KBM-7 (cell line): ENCODE results near the gene NCOA6.

ENCODE experiments used
- DNase-seq: peaks from one replicate; pipeline ENCODE4 v3.0.0-alpha.2; 2015
- in situ Hi-C: fragments of 300-500 bp; cut with MboI; formaldehyde crosslinking; loops from 2 replicates; pipeline ENCODE4 v1.14.3; 2020; ENCODE audit warnings: low sequenced_read_pairs, low pct_unique_long_range_greater_than_20kb, mixed read lengths

The NCOA6 gene

DNA sequence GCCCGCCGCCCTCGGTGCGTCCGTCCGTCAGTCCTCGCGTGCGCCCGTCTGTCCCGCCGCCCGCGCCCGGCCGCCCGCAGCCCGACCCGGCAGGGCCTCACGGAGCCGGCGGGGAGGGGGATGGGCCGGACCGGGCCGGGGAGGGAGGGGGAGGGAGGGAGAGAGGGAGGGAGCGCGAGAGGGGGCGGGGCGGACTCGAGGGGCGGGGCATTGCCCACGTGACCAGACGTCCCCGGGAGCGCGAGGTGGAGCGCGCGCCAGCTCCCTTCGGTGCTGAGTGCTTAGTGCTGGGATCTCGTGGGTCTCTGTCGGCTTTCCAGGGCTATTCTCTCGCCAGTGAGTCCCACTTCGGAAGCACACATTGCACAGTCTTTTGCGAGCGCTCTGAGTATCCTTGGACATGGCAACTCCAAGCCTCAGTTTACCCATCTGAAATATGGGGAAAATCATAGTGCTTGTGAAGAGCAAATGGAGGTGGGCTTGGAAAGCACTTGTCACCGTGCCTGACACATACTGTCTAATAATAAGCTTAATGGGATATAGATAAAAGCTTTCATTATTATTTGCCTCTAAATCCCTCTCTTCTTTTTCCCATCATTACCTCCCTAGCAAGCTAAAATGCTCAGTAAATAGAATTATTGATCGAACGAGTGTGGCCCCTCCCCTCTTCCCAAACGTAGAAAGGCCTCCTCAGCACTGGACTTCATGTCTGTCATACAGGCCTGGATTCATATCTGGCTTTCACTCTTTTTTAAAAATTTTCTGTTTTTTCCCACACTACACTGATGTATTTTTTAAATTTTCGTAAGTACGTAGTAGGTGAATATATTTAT lies at the start of gene NCOA6:
Gene NCOA6, minus strand, starts transcription at position 122 of the 833 bp plus-strand sequence. CDS start 43,296 bp downstream, outside the sequence.
- peak; percentile 61 for DNase-seq
- in situ Hi-C loops = loop anchor here (25.0 kb wide), 1 partner anchor 437 kb away; no protein-coding TSS in a partner anchor

DNA sequence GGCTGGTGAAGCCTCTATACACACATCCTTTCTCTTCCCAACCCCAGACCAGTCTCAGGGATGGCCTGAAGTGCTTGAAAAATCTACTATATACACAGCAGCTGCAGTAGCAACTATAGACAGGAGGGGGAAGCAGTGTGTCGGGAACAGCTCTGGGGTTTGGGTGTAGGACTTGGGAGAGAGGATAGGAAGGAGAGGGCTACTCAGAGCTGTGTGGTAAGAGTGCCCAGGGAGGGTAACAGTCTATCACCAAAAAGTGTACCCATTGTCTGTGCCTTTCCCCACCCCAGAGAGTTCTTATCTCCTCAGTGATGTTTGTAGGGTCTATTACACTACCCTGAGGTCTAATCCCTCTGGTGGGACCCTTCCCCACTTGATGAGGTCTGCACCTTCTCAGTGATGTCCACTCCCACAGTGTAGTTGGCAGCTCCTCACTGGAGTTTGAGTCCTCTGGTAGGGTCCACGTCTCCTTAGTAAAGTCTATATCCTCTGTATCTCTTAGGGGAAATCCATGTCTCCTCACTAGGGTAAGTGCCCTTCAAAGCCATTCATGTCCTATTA lies 48.7 kb upstream of the NCOA6 start:
- DNase-seq = peak; percentile 93
- in situ Hi-C loops = no loop called here

DNA sequence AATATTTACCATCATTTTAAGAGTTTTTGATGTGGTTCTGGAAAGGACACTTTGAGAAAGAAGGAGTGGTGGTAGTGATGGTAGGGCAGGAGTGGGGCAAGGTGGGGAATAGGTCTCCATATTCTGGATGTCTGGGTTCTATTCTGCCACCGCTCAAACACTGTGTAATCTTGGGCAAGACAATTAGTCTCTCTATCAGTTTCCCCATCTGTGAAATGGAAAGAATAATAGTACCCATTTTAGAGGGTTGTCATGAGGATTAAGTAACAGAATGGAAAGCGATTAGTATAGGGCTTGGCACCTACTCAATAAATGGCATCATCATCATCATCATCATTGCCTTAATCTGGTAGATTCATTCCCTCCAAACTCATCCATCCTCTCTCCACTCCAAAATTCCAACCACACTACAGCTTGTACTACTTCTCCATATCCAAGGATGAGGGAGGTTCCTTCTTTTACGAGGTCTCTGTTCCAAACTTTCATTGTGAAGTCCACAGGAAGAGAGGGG lies 48.2 kb upstream of the NCOA6 start:
- in situ Hi-C loops = no loop called here

DNA sequence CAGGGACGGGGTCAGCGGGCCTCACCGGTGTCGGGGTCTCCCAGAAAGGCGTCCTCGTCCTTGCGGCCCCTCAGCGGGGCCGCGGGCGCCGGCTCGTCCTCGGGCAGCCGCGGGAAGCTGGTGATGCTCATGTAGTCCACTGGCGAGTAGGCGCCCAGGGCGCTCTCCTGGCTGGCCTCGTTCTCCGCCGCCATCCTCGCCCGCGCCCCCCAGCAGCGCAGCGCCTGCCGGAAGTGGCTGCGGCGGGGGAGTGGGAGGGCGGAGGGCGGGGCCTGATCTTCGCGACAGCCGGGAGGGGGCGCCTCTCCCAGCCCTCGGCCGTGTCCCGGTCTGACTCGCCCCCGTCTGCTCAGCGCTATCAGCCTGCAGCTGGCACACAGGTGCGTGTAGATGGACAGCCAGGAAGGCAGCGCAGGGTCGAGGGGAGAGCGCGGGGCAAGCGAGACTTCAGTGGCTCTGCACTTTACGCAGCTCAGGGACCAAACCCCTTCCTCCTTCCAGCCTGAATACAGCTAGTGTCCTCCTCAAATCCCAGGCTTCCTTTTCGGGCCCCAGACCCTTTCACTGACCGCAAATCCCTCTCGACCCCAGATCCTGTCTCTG lies 47.3 kb upstream of the NCOA6 start, which contains the start of gene GGT7:
Gene GGT7, minus strand, starts transcription at position 235 of the 603 bp plus-strand sequence. Its CDS starts 41 bp downstream, at position 194.
- DNase-seq = peak; percentile 70
- in situ Hi-C loops = no loop called here

More for the DNA sequence above, 48.2 kb upstream of the NCOA6 start:
- DNase-seq = no peak

DNA sequence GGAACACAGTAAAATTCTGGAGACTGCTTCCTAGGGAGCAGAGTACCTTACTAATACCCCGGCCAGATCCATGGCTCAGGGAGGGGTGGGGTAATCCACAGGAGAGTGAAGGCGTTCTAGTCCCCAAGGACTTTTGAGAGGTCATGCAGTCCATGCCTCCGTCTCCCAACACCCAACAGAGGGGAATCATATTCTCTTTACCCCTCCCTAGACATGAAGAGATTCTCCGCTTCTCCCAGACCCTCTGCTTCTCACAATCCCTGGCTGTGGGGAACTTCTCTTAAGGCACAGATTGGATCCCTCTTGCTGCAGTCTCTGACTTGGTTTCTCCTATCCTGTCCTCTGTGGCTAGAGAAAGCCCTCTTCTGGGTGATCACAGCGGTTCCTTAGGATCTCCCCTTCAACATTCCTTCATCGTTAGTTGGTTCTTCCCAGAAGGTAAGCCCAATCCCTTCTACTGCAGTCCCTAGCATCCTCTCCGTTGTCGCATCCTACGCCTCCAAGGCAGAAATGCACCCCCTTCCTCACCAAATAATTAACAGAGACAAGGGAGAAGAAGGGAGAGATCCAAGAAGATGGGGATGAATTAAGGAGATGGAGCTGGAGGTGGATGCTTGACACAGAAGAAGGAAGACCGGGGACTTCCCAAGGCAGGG lies 46.6 kb upstream of the NCOA6 start:
- no peak for DNase-seq

DNA sequence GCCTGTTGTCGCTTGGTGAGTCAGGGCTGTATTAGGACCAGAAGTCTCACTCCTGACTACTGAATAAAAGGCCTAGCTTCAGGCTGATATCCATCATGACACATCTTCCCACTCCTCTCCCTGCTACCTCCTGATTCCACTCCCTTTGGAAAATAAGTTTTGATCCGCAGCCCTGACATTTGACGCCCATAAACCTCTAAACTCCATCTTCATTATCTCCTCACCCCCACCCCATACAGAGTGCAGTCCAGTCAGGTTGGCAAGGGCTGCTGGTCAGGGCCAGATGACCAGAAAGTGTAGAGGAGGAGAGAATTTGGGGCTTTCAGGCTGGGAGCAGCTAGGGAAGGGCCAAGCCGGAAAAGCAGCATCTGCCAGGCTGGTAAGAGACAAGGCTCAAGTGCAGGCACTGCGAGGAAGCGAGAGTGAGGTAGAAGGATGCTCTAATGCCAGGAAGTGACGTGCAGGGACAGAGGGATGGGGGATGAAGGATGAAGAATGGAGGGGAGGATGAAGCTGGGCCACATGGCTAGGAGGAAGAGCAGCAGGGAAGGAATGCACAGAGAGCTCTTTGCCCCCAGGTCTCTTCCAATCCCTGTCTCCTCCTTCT lies 46.0 kb upstream of the NCOA6 start:
- DNase-seq = no peak
- in situ Hi-C loops = no loop called here

More for the DNA sequence above, 46.6 kb upstream of the NCOA6 start:
- in situ Hi-C loops = no loop called here

DNA sequence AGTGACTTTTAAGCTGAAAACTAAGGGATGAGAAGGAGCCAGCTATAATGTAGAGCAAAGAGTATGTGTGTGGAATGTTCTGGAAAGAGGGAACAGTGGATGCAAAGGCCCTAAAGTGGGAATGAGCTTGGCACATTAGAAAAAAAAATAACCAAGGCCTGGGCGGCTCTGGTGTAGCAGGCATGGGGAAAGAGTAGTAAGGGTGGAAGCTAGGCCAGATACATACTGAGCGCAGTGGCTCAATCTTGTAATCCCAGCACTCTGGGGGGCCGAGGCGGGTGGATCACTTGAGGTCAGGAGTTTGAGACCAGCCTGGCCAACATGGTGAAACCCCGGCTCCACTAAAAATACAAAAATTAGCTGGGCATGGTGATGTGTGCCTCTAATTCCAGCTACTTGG lies 38.8 kb upstream of the NCOA6 start:
- in situ Hi-C loops = no loop called here
- no peak for DNase-seq

DNA sequence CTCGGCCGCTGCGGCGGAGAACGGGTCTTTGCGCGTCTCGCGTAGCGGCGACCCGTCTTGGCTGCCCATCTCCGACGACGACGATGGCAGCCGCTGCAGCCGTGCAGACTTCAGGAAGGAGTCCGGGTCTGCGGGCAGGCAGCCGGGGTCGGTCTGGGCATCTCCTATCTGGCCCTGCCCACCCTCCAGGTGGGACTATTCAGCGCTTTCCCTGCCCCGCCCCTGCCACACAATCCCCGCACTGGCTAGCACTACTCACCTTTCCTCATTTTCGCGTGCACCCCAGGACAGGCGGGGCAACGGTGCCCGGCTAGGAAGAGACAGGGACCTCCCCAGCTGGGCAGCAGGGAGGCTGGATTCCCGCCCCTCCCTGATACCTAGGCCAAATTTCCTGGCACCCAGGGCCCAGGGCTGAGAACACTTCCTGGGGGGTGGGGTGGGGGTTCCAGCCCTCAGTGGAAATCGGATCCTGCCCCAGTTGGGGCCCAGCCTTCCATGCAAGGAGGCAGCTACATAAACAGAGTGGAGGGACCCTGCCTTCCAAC lies 38.0 kb upstream of the NCOA6 start:
- no peak for DNase-seq
- in situ Hi-C loops = no loop called here

DNA sequence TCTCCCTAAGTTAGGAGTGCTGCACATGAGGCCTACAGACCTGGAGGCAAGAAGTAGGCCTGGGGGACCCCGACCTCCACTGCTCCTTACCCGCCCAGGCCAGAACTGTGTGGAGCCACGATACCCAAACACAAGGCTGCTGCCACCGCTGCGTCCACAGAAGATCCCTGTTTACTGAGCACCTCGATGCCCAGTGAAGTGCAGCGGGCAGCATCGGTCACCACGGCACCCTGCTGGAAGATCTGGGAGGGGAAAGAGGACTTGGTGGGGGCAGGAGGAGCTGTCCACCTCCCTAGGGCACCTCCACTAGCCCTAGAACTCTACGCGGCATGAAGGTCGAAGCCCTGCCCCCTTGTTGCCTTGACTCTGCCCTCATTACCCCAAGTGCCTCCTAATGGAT lies 37.3 kb upstream of the NCOA6 start:
- in situ Hi-C loops = no loop called here
- DNase-seq = no peak

DNA sequence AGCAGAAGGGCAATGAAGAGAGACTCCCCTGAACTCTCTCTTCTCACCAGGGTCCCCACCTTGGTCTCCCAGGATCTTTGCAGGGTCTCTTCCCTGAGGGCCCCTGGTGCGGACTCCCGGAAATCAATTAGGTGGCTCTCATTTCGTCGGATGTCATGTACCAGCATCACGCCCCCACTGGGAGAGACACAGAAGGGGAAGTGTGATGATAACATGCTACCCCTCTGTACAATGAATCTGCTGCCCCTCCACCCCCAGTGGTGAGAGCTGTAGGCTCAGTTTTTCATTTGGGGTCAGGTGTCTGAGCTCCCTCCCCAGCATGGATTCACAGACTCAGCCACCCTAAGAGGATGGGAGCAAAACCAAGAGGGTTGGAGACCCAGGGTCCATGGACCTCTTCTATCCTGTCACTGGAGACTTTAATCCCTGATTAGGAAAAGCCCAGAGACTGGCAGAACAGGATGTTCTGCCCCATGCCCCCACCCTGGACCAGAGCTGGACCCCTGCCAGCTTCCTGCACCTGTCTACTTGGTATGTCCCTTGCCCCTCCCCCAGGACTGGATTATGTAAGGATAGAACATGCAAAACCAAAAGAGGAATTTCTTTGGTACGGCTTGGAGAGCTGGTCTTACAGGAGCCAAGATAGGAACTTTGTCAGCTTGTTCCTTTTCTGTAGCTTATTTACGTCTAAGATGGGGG lies 36.1 kb upstream of the NCOA6 start:
- in situ Hi-C loops = no loop called here
- DNase-seq = peak; percentile 31

DNA sequence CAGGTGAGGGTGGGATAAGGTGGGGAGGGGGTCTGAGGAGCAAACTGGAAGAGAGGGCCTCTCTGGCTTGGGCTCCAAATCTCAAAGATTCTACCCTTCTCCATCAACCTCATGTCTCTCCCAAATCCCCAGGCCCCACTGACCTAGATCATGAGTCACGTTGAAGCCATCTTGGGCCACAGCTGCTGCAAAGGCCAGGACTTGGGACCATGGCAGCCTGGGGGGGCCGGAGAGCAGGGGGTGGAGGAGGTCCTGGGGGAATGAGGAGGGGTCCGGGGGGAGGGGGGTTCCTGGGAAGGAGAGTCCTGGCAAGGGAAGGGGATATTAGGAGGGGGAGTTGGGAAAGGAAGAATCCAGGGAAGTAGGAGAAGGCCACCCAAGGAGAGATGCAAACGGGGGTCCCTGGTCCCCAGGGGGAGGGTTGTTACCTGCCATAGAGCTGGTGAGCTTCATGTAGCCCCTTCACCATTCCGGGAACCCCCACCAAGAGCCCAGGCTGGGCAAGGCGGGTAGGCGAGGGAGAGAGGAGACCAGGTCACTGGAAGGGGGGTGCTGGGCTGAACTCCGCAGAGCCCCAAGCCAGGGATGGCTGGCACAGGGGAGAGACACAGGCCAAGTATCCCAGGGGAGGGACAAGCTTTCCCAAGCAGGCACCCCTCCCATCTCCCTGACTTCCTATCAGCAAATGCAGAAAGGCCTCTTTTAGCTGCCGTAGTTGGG lies 34.5 kb upstream of the NCOA6 start:
- in situ Hi-C loops = no loop called here
- DNase-seq = no peak

DNA sequence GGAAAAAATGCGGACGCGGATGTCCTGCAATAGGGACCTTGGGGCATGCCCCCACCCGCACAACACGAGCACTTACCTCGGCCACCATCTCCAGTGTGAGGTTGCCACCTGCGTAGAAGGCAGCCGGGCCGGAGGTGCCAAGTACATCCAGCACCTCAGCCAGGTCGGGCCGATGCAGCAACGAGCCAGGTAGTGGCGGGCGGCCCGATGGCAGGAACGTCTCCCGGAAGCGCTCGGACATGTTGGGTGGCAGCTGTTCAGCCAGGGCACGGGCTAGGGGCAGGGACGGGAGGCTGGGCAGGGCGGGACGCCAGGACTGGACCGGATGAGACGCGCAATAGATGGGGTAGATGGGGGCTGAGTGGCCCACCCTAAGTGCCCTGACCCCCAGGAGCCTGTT lies 33.9 kb upstream of the NCOA6 start:
- in situ Hi-C loops = no loop called here

DNA sequence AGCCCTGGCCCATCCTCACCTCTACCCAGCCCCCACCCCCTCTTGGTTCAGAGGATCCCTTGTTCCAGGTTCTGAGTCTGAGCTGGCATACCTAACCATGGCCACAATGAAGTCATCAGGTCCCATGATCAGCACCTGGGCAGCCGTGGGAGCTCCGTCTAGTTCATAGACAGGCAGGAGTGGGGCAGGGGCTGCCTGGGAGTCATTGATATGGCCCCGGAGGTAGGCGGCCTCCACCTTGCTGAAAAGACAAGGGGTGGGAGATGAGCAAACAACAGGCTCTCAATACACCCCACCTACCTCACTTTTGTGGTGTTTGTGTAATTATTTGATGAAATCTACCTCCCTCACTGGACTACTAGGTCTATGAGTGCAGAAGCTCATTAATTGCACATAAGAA lies 26.8 kb upstream of the NCOA6 start:
- DNase-seq = no peak
- in situ Hi-C loops = no loop called here

More for the DNA sequence above, 33.9 kb upstream of the NCOA6 start:
- DNase-seq = no peak

DNA sequence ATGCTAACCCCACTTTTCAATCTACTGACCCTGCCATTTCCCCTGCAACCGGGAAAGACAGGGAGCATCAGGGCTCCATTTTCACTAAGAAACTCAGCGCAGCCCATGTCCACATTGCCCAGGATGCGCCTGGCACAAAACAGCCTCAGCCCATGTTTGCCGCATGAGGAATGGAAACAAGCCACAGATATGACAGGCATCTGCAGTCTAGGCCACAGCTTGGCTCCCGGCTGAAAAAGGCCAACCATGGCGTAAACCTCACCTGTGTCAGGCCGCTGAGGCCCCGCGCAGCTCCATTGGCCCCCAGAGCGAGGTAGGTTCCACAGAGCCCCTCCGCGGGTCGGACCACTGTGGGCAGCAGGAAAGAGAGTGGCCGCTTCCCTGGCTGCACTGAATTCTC lies 25.5 kb upstream of the NCOA6 start:
- DNase-seq = no peak
- in situ Hi-C loops = no loop called here

DNA sequence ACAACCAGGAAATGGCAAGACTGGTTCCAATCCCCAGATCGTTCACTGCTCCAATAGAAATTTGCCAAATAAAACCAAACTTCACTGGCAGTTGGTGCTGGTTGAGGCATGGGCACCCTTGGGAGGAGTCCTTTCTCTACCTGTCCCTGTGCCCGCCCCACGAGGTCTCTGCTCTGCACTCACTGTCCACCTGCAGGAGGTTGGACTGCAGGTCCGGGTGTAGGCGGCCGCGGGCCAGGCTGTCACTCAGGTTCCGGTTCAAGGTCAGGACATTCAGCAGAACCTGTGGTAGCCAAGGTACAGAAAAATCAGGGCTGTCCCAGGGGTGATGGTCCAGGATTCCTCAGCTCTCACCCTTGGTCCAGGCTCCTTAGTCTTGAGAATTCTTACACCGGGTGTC lies 24.3 kb upstream of the NCOA6 start:
- in situ Hi-C loops = loop anchor here (25.0 kb wide), 1 partner anchor 413 kb away; no protein-coding TSS in a partner anchor
- DNase-seq = no peak

DNA sequence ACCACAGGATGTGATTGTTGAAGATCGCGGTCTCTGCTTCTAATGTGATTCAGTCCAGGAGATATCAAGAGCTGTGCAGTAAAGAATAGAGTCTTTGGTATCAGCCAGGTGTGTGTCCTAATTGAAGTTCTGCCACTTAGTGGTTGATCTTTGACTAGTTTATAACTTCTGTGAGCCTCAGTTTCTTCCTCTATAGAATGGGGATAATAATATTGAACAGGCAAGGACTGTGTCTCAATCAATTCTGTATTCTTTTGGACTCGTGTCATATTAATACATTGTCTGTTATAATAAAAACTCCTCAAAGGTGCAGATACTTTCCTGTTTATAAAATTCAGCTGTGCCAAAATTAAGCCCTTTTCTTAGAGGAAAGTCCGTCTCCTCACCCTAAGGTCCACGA lies 23.1 kb upstream of the NCOA6 start:
- no peak for DNase-seq

DNA sequence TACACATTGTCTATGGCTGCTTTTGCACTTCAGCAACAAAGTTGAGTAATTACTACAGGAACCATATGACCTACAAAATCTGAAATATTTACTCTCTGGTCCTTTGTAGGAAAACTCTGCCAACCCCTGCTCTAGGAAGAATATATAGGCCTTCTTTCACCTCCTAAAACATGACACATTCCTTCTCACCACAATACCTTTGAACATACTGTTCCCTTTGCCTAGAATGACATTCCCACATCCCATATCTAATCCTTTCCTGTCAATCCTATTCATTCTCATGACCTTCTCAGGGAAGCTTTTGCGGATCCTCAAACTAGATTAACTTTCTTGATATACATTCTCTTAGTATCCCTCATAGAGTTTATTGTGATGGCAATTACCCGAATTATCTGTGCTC lies 18.0 kb upstream of the NCOA6 start:
- DNase-seq = no peak
- in situ Hi-C loops = loop anchor here (25.0 kb wide), 1 partner anchor 419 kb away; no protein-coding TSS in a partner anchor

More for the DNA sequence above, 23.1 kb upstream of the NCOA6 start:
- in situ Hi-C loops = loop anchor here (25.0 kb wide), 1 partner anchor 414 kb away; no protein-coding TSS in a partner anchor
